GM12878 (cell line): ENCODE results near the gene CENPP.

Experiments
- POLR2AphosphoS5 ChIP-seq: IDR thresholded peaks from 2 replicates; pipeline ENCODE4 v1.6.1; 2011; ENCODE audit warnings: mild to moderate bottlenecking, low read length, inconsistent platforms
- TCF7 ChIP-seq: IDR thresholded peaks from 2 replicates; pipeline ENCODE4 v1.6.1; 2014; ENCODE audit warnings: antibody characterized with exemption, borderline replicate concordance

DNA sequence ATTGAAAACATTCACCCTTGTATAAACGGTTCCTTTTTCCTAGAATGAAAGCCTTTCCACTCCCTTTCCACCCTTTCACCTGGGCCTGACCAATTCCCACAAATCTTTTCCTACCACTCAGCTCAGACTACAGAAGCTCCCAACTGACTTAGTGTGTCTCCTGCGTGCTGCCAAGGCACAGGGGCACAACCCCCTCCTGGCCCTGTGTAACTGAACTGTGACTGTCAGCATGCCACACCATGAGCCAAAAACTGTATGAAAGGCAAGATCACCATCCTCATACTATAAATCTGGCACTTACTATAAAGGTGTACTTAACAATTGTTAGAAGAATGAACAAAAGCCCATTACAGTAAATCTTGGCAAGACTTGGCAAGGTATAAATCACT is 12.1 kb upstream of the CENPP start:
- no peak for TF ChIP-seq POLR2AphosphoS5
- no peak for TF ChIP-seq TCF7
